Measurements from ENCODE around the gene NOTO. TPM values are rescaled to one million over a fixed set of nuclear protein-coding genes. Genes with fewer than 3 reads are reported as not detected.
A peak's percentile ranks its signal among the peaks of the same experiment; 100 is the strongest.

Gene NOTO
- total RNA-seq, 1 experiment from 2014 or later: not detected

- peak; percentile 36 for DNase-seq (ENCODE audit: low read depth)
Observed at GRCh38 chr2:73200281-73200680, 2.1 kb upstream of the NOTO start.

DNA sequence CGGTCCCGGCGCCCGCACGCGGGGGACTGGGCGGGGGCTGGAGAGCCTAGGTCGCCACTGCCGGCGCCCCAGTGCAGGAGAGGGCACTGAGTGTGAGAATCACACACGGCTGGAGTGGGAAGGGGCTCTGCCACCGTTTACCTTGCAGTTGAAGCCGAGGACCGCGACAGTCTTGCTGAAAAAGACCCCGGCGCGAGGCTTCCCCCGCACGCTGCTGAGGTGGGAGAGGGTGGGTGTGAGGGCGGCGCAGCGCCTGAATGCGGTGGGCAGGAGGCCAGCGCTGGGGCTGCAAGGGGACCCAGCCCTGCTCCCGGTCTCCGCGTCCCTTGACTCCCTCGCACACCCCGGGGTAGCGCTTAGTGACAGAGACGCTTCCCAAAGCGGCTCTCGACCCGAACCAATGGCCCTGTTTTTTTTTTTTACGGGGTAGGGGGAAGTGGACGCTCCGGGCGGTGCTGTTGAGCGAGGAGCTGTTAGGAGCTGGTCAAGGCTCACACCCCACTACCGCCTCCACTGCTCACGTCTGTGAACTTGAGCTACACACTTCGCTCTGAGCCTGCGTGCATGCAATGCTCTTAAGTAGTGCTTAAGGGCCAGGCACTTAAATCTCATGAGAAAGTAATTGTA lies 794 bp downstream of the NOTO start:
- no peak for DNase-seq (ENCODE audit: low read depth)

DNA sequence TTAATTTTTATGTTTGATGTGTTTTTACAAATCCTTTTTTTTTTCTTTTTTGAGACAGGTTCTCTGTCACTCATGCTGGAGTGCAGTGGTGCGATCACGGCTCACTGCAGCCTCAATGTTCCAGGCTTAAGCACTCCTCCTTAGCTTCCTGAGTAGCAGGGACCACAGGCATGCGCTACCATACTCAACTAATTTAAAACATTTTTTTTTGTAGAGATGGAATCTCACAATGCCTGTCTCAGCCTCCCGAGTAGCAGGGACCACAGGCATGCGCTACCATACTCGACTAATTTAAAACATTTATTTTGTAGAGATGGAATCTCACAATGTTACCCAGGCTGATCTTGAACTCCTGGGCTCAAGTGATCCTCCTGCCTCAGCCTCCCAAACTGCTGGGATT lies 3.2 kb downstream of the NOTO start:
- DNase-seq (ENCODE audit: low read depth): no peak

DNA sequence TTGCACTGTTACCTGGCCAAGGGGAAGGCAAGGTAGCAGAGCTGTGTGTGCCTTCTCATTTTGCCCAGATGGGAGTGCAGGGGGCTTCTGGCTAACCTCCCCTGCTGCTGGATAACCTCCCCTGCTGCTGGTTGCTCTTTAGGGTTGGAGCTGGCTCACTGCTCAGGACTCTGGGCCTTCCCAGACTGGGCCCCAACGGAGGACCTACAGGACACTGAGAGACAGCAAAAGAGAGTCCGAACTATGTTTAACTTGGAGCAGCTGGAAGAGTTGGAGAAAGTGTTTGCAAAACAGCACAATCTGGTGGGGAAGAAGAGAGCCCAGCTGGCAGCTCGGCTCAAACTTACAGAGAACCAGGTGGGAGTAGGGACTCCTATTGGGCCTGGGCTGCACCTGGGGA lies 5.9 kb downstream of the NOTO start:
- DNase-seq (ENCODE audit: low read depth): no peak

GRCh38 chr2:73210019-73210418 lies 7.6 kb downstream of the NOTO start:
- DNase-seq (ENCODE audit: low read depth): no peak

GRCh38 chr2:73210696-73211095 lies 8.3 kb downstream of the NOTO start:
- no peak for DNase-seq (ENCODE audit: low read depth)

DNA sequence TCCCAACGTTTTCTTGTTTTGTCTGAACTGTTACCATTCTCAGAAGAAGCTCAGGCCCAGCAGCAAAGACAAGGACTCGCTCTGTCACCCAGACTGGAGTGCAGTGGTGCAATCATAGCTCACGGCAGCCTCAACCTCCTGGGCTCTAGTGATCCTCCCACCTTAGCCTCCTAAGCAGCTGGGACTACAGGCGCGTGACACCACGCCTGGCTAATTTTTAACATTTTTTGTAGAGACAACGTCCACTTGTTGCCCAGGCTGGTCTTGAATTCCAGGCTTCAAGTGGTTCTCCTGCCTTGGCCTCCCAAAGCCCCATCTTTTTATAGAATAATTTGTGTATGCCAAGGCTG lies 9.7 kb downstream of the NOTO start:
- DNase-seq (ENCODE audit: low read depth): no peak

DNA sequence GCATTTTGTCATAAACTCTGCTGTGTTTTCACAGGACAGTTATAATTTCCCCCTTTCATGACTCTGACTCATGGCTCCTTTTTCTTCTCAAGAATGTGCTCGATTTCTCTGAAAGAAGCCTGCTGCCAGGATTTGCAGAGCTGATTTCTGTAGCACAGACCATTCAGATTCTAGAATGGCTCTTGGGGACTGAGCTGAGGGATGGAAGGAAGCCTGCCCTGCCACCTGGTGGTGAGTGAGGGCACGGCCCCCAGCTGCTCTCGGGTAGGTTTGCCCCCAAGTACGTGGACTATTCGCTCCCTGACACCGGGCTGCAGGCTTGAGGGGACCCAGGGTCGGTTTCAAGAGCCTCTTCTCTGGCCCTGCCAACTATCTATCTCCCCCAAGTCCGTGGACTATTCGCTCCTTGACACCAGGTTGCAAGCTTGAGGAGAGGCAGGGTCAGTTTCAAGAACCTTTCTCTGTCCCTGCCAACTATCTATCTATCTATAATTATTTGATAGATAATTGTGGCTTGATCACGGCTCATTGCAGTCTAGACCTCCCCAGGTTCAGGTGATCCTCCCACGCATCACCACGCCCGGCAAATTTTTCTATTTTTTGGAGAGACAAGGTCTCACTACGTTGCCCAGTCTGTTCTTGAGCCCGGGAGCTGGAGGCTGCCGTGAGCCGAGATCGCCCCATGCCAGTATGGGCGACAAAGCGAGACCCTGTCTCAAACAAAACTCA lies 10.2 kb downstream of the NOTO start:
- DNase-seq (ENCODE audit: low read depth): peak; percentile 72

- peak; percentile 81 for DNase-seq (ENCODE audit: low read depth)
Observed at GRCh38 chr2:73214120-73215035, 12.0 kb downstream of the NOTO start, which contains the start of gene SMYD5. Gene SMYD5, plus strand, starts transcription at chr2:73214245. Its CDS starts 22 bp downstream, at chr2:73214267.

GRCh38 chr2:73215254-73215653 lies 12.9 kb downstream of the NOTO start:
- DNase-seq (ENCODE audit: low read depth): no peak

GRCh38 chr2:73217160-73217559 lies 14.8 kb downstream of the NOTO start:
- DNase-seq (ENCODE audit: low read depth): no peak

DNA sequence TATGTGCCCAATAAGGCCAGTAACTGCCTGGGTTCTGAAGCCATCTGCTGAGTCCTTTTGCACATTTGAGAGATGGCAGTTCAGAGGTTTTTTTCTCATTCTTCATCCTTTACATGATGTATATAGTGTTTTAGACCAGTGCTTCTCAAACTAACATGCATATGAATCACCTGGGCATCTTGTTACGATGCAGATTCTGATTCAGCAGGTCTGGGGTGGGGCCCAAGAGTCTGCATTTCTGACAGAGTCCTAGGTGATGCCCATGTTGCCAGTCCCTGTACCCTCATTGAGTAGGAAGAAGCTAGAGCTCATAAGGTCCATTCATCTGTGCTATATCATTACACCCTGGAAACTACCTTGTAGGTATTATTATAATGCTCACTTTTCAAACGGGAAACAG lies 15.5 kb downstream of the NOTO start:
- no peak for DNase-seq (ENCODE audit: low read depth)

DNA sequence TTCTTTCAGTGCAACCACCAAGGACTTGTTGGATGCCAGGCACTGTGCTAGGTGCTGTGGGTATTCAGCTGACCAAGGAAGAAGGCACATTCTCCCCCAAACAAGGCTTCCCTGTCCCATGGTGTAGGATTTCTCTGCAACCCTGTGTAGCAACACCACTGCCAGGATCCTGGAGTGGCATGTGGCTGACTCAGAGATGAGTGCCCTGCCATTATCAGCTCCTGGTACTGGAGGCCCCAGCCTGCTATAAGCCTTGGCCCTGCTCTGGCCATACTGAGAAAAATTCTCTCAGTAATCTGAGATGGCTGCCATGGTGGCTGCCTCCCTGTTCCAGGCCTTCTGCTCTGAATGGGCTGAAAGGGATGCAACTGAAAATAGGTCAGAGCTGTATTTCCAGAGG lies 15.9 kb downstream of the NOTO start:
- no peak for DNase-seq (ENCODE audit: low read depth)

GRCh38 chr2:73223821-73224220 lies 21.4 kb downstream of the NOTO start:
- DNase-seq (ENCODE audit: low read depth): no peak

DNA sequence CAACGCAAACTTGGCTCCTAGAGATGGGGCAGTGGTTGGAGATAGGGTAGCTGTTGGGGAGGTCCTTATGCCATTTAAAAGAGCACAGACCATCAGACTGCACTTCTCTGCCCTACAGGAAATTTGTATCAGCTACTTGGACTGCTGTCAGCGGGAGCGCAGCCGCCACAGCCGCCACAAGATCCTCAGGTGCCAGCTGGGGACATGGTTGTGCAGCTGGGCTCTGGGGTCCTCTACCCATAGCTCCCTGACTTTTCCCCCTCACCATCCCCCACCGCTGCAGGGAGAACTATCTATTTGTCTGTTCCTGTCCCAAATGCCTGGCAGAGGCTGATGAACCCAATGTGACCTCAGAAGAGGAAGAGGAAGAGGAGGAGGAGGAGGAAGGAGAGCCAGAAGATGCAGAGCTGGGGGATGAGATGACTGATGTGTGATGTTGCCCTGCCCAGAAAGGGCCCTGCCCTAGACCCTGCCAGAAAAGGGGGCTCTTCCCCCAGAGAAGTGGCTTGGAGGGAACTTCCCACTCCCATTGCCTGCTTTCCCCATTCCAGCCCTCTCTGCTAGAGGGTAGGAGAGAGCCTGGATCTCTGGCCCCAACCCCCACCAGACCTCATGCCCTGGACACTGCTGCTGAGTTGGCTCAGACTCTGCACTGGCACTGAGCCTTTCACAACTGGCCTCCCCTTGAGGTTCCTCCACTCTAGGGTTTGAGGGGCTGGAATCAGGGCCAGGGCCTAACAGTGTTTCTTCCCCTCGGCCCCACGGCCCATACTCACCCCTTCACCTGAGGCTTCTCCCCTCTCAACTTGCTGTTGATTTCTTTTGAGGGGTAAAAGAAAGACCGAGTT lies 23.4 kb downstream of the NOTO start:
- DNase-seq (ENCODE audit: low read depth): no peak

GRCh38 chr2:73227086-73227485 lies 24.7 kb downstream of the NOTO start:
- no peak for DNase-seq (ENCODE audit: low read depth)

DNA sequence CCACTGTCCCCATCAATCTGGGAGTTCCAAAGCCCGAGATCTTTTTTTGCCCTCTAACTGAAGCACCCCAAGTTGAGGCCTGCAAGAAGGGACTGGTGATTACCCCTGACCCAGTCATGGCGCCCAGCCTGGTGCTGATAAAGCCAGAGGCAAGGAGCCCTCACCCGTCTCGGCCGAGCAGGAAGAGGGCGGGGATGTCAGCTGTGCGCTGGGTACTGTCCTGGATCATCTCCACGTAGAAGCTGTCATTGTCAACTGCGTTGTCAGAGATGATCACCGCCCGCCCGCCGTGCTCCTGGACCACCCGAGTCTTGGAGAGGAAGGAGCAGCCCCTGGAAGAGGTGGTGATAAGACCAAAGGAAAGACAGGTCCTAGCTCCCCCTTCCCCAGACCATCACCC lies 26.3 kb downstream of the NOTO start:
- DNase-seq (ENCODE audit: low read depth): no peak

- no peak for DNase-seq (ENCODE audit: low read depth)
Observed at GRCh38 chr2:73232403-73233153, 30.2 kb downstream of the NOTO start.

GRCh38 chr2:73233154-73233931 lies 31.0 kb downstream of the NOTO start, which contains the start of gene PRADC1:
Gene PRADC1, minus strand, starts transcription at chr2:73233239. Its CDS starts 79 bp downstream, at chr2:73233160.
- peak; percentile 100 for DNase-seq (ENCODE audit: low read depth)

Measured in RPMI7951 (cell line).